ENCODE results near the gene ZBTB5.
"Not testable (repeated sequence)": the region's sequence is repeated elsewhere in the genome, so short reads cannot be mapped to it uniquely, and the experiment has no call there.

Gene ZBTB5

DNA sequence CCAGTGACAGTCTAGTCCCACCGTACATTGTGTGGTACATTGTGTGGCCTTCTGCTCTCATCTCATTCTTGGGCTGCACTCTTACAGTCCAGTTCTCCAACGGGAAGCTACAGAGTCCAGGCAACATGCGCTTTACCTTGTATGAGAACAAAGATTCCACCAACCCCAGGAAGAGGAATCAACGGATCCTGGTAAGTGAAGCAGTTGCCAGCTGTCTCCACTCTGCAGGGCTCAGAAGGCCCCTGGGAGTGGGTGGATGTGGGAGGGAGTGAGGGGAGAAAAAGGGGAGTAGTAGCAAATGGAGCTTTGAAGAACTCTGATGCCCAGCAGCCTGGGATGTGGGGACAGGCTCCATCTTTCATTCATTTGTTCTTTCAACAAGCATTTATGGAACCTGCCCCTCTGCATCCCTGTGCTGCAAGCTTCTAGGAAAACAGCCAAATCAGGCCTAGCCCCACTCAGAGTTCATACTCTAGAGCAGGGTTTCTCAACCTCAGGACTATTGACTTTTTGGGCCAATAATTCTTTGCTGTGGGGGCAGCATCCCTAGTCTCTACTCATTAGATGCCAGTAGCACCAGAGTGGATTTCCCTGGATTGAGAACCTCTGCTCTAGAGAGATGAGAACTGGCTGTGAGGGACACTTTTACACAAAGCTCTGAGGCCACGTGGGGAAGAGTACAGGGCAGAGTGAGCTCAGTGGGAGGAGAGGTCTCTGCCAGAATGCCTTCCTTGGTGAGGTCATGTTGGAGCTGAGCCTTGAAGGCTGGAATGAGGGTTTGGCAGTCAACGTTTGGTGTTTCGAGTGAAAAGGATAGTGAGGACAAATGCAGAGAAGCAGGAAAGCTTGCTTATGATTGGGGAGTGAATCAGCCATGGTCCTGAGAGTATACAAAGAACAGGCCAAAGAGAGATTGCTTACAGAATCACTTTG is 21.6 kb upstream of the ZBTB5 start:
- peaks cover 20% of the 10 kb centered on the region for H3K4me1 ChIP-seq (ENCODE audit: control insufficient read depth, insufficient read depth, low read length, unreplicated experiment)
- no peaks in the 10 kb centered on the region for H3K27me3 ChIP-seq (ENCODE audit: insufficient read depth, low read length)
- H3K27ac ChIP-seq (ENCODE audit: low read depth, low read length), result peak overlapping the region; percentile 61
- H3K36me3 ChIP-seq (ENCODE audit: insufficient read depth, low read length), result peaks cover 9% of the 10 kb centered on the region
- H3K4me3 ChIP-seq (ENCODE audit: low read depth, low read length), result peak overlapping the region; percentile 81
- peaks cover 23% of the 10 kb centered on the region for H3K79me2 ChIP-seq (ENCODE audit: control insufficient read depth, insufficient read depth, low read length, unreplicated experiment)
- H2AFZ ChIP-seq (ENCODE audit: low read length, unreplicated experiment), result no peak overlapping the region

DNA sequence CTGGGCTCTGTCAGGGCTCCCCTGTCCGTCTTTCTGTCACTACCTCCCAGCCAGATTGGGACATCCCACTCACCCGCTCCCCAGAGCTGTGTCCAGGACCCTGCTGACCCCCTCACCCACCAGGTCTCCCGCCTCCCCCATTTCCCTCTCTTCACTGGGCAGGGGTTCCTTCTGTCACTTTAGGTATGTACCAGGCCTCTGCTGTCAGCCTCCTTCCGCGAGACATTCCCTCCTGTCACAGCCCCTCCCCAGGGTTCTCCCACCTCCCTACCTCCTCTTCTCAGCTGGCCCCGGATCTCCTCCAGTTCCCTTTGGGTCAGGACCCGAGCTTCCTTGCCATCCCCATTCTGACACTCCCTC is 21.0 kb upstream of the ZBTB5 start:
- Histone ChIP-seq H3K4me3 (ENCODE audit: low read depth, low read length) (peak overlapping the region; percentile 81), H3K4me1 (ENCODE audit: control insufficient read depth, insufficient read depth, low read length, unreplicated experiment) (peaks cover 20% of the 10 kb centered on the region), H3K36me3 (ENCODE audit: insufficient read depth, low read length) (peaks cover 7% of the 10 kb centered on the region), H2AFZ (ENCODE audit: low read length, unreplicated experiment) (peak overlapping the region; percentile 78), H3K79me2 (ENCODE audit: control insufficient read depth, insufficient read depth, low read length, unreplicated experiment) (peaks cover 23% of the 10 kb centered on the region), H3K27me3 (ENCODE audit: insufficient read depth, low read length) (no peaks in the 10 kb centered on the region), H3K27ac (ENCODE audit: low read depth, low read length) (peak overlapping the region; percentile 61; the same call in 1 of the 2 replicates)

DNA sequence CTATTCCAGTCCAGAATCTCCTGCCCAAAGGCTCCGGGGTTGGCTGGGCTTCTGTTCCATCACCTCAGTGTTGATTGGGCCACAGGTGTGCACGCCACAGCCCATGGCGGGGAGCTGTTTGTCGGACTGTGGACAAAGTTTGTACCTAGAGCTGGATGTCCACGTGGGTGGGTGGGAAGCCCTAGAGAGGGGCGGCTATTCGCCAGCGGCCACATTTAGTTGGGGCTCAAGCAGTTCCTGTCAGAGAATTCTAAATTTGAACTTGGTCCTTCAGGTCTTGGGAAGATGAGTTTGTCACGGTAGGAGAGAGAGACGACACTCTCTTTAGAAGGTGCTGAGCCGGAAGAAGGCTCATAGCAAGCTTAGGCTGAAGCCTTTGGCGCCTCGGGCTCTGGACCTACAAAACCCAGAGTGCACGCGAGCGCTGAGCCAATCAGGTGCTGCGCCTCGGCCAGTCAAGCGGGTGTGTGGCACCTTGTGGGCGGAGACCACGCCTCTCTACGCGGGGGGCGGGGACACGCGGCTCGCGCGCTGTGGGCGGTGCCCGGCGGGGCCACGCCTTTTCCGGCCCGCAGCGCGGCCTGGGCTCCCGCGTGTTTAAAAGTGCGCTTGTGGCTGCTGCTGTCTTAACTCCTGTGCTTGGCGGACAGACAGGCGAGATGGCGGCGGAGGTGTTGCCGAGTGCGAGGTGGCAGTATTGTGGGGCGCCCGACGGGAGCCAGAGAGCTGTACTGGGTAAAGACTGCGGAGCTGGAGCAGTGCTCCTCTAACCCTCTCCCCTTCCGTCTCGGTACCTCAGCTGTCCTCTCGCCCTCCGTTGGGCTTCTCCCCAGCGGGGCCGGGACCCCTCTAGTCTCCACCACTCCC is 20.4 kb upstream of the ZBTB5 start, which contains the start of gene POLR1E:
Gene POLR1E (plus strand): TSS at position 560 of the 867 bp plus-strand sequence. CDS start 100 bp downstream, at position 660.
- Histone ChIP-seq H3K4me3 (ENCODE audit: low read depth, low read length) (peak within 1 kb of the TSS; percentile 81), H2AFZ (ENCODE audit: low read length, unreplicated experiment) (peak within 1 kb of the TSS; percentile 78), H3K79me2 (ENCODE audit: control insufficient read depth, insufficient read depth, low read length, unreplicated experiment) (peaks cover 23% of the 10 kb centered on the region)

DNA sequence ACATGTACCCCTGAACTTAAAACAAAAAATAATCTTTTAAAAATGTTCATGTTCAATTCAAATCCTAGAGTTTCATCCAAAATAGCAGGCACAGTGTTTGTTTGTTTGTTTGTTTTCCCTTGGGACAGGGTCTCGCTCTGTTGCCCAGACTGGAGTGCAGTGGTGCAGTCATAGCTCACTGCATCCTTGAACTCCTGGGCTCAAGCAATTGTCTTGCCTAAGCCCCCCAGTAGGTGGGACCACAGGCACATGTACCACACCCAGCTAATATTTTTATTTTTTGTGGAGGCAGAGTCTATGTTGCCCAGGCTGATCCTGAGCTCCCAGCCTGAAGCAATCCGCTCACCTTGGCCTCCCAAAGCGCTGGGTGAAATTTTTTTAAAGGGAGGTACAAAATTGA is 15.5 kb upstream of the ZBTB5 start:
- no peaks in the 10 kb centered on the region for H3K79me2 ChIP-seq (ENCODE audit: control insufficient read depth, insufficient read depth, low read length, unreplicated experiment)
- H3K4me3 ChIP-seq (ENCODE audit: low read depth, low read length), result no peak overlapping the region
- no peaks in the 10 kb centered on the region for H3K36me3 ChIP-seq (ENCODE audit: insufficient read depth, low read length)
- H2AFZ ChIP-seq (ENCODE audit: low read length, unreplicated experiment), result no peak overlapping the region
- peaks cover 4% of the 10 kb centered on the region for H3K4me1 ChIP-seq (ENCODE audit: control insufficient read depth, insufficient read depth, low read length, unreplicated experiment)
- H3K27ac ChIP-seq (ENCODE audit: low read depth, low read length), result no peak overlapping the region
- H3K27me3 ChIP-seq (ENCODE audit: insufficient read depth, low read length), result peaks cover 7% of the 10 kb centered on the region; the same call in 1 of the 2 replicates

More for the DNA sequence above, 20.4 kb upstream of the ZBTB5 start, which contains the start of gene POLR1E:
- Histone ChIP-seq H3K36me3 (ENCODE audit: insufficient read depth, low read length) (peaks cover 4% of the 10 kb centered on the region), H3K4me1 (ENCODE audit: control insufficient read depth, insufficient read depth, low read length, unreplicated experiment) (peaks cover 20% of the 10 kb centered on the region), H3K27ac (ENCODE audit: low read depth, low read length) (peak within 1 kb of the TSS; percentile 61), H3K27me3 (ENCODE audit: insufficient read depth, low read length) (no peaks in the 10 kb centered on the region)

DNA sequence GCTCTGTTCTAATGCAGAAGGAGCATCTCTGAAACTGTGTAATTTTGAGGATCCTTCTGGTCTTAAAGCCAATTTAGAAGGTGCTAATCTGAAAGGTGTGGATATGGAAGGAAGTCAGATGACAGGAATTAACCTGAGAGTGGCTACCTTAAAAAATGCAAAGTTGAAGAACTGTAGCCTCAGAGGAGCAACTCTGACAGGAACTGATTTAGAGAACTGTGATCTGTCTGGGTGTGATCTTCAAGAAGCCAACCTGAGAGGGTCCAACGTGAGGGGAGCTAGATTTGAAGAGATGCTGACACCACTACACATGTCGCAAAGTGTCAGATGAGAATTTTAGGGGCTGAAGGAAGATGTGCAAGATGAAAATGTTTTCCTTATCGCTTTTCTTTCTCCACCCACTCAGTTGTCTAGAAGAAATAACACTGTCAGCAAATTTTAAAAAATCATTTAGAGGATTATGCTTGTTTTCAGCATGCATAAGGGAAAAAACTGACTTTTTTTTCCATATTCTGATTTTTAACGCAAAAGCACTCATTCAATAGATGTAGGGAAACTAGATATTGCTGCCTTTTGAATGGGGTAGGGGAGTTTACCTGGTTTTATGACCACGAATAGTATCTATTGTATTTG is 12.9 kb upstream of the ZBTB5 start:
- not testable (repeated sequence) for H2AFZ ChIP-seq (ENCODE audit: low read length, unreplicated experiment); H3K27me3 ChIP-seq (ENCODE audit: insufficient read depth, low read length); H3K36me3 ChIP-seq (ENCODE audit: insufficient read depth, low read length); H3K4me1 ChIP-seq (ENCODE audit: control insufficient read depth, insufficient read depth, low read length, unreplicated experiment); H3K79me2 ChIP-seq (ENCODE audit: control insufficient read depth, insufficient read depth, low read length, unreplicated experiment); H3K4me3 ChIP-seq (ENCODE audit: low read depth, low read length); H3K27ac ChIP-seq (ENCODE audit: low read depth, low read length)

DNA sequence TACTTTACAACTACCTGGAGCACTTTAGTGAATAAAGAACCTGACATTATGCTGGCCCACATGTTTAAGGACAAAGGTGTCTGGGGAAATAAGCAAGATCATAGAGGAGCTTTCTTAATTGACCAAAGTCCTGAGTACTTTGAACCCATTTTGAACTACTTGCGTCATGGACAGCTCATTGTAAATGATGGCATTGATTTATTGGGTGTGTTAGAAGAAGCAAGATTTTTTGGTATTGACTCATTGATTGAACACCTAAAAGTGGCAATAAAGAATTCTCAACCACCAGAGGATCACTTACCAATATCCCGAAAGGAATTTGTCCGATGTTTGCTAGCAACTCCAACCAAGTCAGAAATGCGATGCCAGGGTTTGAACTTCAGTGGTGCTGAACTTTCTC is 12.2 kb upstream of the ZBTB5 start:
- H3K4me3 ChIP-seq (ENCODE audit: low read depth, low read length); H3K27ac ChIP-seq (ENCODE audit: low read depth, low read length); H3K4me1 ChIP-seq (ENCODE audit: control insufficient read depth, insufficient read depth, low read length, unreplicated experiment); H3K79me2 ChIP-seq (ENCODE audit: control insufficient read depth, insufficient read depth, low read length, unreplicated experiment); H3K27me3 ChIP-seq (ENCODE audit: insufficient read depth, low read length); H3K36me3 ChIP-seq (ENCODE audit: insufficient read depth, low read length); H2AFZ ChIP-seq (ENCODE audit: low read length, unreplicated experiment): not testable (repeated sequence)

DNA sequence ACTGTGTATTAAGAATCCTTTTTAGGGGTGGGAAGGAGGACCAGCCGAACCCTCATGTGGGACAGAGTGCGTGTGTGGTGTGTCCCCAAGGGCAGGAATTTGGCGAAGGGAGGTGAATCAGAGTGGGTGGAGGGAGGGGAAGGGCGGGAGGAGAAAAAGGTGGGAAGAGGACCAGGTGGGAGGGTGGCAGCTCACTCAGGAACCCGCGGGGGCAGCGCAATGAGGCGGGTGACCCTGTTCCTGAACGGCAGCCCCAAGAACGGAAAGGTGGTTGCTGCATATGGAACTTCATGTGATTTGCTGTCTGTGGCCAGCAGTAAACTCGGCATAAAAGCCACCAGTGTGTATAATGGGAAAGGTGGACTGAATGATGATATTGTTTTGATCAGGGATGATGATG is 11.7 kb upstream of the ZBTB5 start:
- H3K79me2 ChIP-seq (ENCODE audit: control insufficient read depth, insufficient read depth, low read length, unreplicated experiment), result no peaks in the 10 kb centered on the region
- peaks cover under 1% of the 10 kb centered on the region for H3K4me1 ChIP-seq (ENCODE audit: control insufficient read depth, insufficient read depth, low read length, unreplicated experiment)

DNA sequence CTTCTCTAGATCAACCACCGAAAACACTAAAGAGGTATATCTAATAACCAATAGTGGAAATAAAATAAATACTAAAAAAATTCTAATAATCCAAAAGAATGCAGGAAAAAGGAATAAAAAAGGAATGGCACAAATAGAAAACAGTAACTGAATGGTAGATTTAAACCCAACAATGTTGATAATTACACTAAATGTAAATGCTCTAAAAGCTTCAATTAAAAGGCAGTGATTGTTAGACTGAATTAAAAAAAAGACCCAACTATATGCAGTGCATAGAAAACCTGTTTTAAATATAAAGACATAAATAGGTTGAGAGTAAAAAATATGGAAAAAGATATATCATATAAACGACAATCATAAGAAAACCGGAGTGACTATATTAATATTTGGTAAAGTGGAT is 9.2 kb upstream of the ZBTB5 start:
- H3K4me1 ChIP-seq (ENCODE audit: control insufficient read depth, insufficient read depth, low read length, unreplicated experiment), result peaks cover 5% of the 10 kb centered on the region
- no peaks in the 10 kb centered on the region for H3K79me2 ChIP-seq (ENCODE audit: control insufficient read depth, insufficient read depth, low read length, unreplicated experiment)
- H2AFZ ChIP-seq (ENCODE audit: low read length, unreplicated experiment), result no peak overlapping the region
- H3K36me3 ChIP-seq (ENCODE audit: insufficient read depth, low read length), result no peaks in the 10 kb centered on the region
- no peak overlapping the region for H3K4me3 ChIP-seq (ENCODE audit: low read depth, low read length)
- H3K27me3 ChIP-seq (ENCODE audit: insufficient read depth, low read length), result peaks cover 7% of the 10 kb centered on the region; the same call in 1 of the 2 replicates
- no peak overlapping the region for H3K27ac ChIP-seq (ENCODE audit: low read depth, low read length)

More for the DNA sequence above, 11.7 kb upstream of the ZBTB5 start:
- Histone ChIP-seq H3K36me3 (ENCODE audit: insufficient read depth, low read length) (no peaks in the 10 kb centered on the region), H2AFZ (ENCODE audit: low read length, unreplicated experiment) (no peak overlapping the region), H3K27me3 (ENCODE audit: insufficient read depth, low read length) (peaks cover 7% of the 10 kb centered on the region; the same call in 1 of the 2 replicates), H3K4me3 (ENCODE audit: low read depth, low read length) (no peak overlapping the region), H3K27ac (ENCODE audit: low read depth, low read length) (no peak overlapping the region)

DNA sequence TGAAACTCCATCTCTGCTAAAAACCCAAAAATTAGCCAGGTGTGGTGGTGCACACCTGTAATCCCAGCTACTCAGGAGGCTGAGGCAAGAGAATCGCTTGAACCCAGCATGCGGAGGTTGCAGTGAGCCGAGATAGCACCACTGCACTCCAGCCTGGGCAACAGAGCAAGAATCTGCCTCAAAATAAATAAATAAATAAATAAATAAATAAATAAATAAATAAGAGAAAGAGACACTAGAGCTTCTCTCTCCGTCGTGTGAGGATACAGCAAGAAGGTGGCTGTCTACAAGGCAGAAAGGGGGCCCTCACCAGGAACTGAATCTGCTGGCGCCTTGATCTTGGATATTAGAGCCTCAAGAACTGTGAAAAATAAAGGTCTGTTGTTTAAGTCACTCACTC is 8.7 kb upstream of the ZBTB5 start:
- not testable (repeated sequence) for H3K4me3 ChIP-seq (ENCODE audit: low read depth, low read length); H3K27me3 ChIP-seq (ENCODE audit: insufficient read depth, low read length); H3K27ac ChIP-seq (ENCODE audit: low read depth, low read length); H3K79me2 ChIP-seq (ENCODE audit: control insufficient read depth, insufficient read depth, low read length, unreplicated experiment); H3K36me3 ChIP-seq (ENCODE audit: insufficient read depth, low read length); H2AFZ ChIP-seq (ENCODE audit: low read length, unreplicated experiment); H3K4me1 ChIP-seq (ENCODE audit: control insufficient read depth, insufficient read depth, low read length, unreplicated experiment)

DNA sequence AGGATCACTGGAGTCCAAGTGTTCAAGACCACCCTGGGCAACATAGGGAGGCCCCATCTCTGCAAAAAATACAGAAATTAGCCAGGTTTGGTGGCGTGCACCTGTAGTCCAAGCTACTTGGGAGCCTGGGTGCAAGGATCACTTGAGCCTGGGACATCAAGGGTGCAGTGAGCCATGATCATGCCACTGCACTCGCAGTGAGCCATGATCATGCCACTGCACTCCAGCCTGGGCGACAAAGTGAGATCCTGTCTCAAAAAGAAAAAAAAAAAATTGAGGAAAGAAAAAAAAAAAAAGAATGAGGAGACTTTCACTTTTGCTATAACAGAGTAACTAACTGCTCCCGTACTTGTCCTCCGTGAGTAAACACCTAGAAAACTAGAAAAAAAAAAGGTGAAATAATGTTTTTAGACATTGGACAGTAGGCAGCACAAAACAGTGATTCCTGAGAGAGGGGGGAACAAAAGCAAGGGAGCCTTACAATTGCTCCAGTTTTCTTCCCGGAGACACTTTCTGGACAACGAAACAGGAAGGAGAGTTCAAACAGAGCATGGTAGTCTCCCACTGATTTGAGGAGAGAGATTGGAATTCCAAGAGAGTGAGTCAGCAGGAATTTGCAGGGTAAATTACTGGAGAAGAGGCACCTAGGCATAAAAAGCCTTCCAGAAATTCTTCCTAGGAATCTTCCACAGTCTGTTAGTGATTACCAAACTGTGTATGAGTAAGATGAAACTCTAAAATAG is 6.9 kb upstream of the ZBTB5 start:
- no peaks in the 10 kb centered on the region for H3K79me2 ChIP-seq (ENCODE audit: control insufficient read depth, insufficient read depth, low read length, unreplicated experiment)
- H3K36me3 ChIP-seq (ENCODE audit: insufficient read depth, low read length), result no peaks in the 10 kb centered on the region
- H3K4me3 ChIP-seq (ENCODE audit: low read depth, low read length), result peak overlapping the region; percentile 72
- no peaks in the 10 kb centered on the region for H3K27me3 ChIP-seq (ENCODE audit: insufficient read depth, low read length)
- H3K27ac ChIP-seq (ENCODE audit: low read depth, low read length), result peak overlapping the region; percentile 89
- peaks cover 6% of the 10 kb centered on the region for H3K4me1 ChIP-seq (ENCODE audit: control insufficient read depth, insufficient read depth, low read length, unreplicated experiment)
- H2AFZ ChIP-seq (ENCODE audit: low read length, unreplicated experiment), result peak overlapping the region; percentile 30

Measured in ACC112 (cell line).